HEK293 (cell line): ENCODE results near the gene NDUFB10.

Experiments used
- ATF2 ChIP-seq: fragments of 450-650 bp; formaldehyde crosslinking; IDR thresholded peaks from 2 replicates; pipeline ENCODE4 v1.5.1; 2016; ENCODE audit warnings: missing biosample characterization, missing genetic modification characterization, low read depth
- CTCF ChIP-seq: fragments of 450-650 bp; formaldehyde crosslinking; IDR thresholded peaks from 2 replicates; pipeline ENCODE4 v1.5.1; 2016; ENCODE audit warnings: missing biosample characterization, missing genetic modification characterization
- KLF10 ChIP-seq: fragments of 450-650 bp; IDR thresholded peaks from 2 replicates; pipeline ENCODE4 v1.5.1; 2018; ENCODE audit warnings: missing biosample characterization, mild to moderate bottlenecking, missing genetic modification characterization
- SALL2 ChIP-seq: fragments of 450-650 bp; formaldehyde crosslinking; IDR thresholded peaks from 2 replicates; pipeline ENCODE4 v1.5.0; 2017; ENCODE audit warnings: missing biosample characterization, mild to moderate bottlenecking, missing genetic modification characterization, borderline replicate concordance
- ZBTB8A ChIP-seq: fragments of 450-650 bp; formaldehyde crosslinking; IDR thresholded peaks from 2 replicates; pipeline ENCODE4 v1.5.1; 2016; ENCODE audit warnings: missing biosample characterization, missing genetic modification characterization
- ZNF26 ChIP-seq: fragments of 450-650 bp; formaldehyde crosslinking; IDR thresholded peaks from 2 replicates; pipeline ENCODE4 v1.5.1; 2016; ENCODE audit warnings: missing biosample characterization, missing genetic modification characterization
- ZNF433 ChIP-seq: fragments of 450-650 bp; formaldehyde crosslinking; IDR thresholded peaks from 2 replicates; pipeline ENCODE4 v1.5.1; 2016; ENCODE audit warnings: missing biosample characterization, missing genetic modification characterization, low read depth
- ZNF610 ChIP-seq: fragments of 450-650 bp; formaldehyde crosslinking; IDR thresholded peaks from 2 replicates; pipeline ENCODE4 v1.5.1; 2016; ENCODE audit warnings: missing biosample characterization, missing genetic modification characterization, borderline replicate concordance

GRCh38 chr16:1977875-1978268, 18.5 kb downstream of the NDUFB10 start:
- no peak for TF ChIP-seq ZNF26
- no peak for TF ChIP-seq ZNF433 (tag by site-specific recombination)
- no peak for TF ChIP-seq ZBTB8A (tag by site-specific recombination)
- TF ChIP-seq CTCF, result no peak
- TF ChIP-seq ATF2 (tag by site-specific recombination), result no peak
- no peak for TF ChIP-seq SALL2
- TF ChIP-seq ZNF610 (tag by site-specific recombination), result no peak
- no peak for TF ChIP-seq KLF10 (tag by site-specific recombination)
